HL-60/S4 treated with phorbol 12-myristate 13-acetate at 8.2 ng/mL for 4 days and 3 days (cell line): ENCODE data around the gene GOLGA3.
"Not testable (repeated sequence)": the region's sequence is repeated elsewhere in the genome, so short reads cannot be mapped to it uniquely, and the experiment has no call there.

ENCODE experiments used
- in situ Hi-C: fragments of 300-500 bp; cut with MboI; formaldehyde crosslinking; loops from 2 replicates; pipeline ENCODE4 v1.15.0; 2022; ENCODE audit warnings: low sequenced_read_pairs

GOLGA3 gene

DNA sequence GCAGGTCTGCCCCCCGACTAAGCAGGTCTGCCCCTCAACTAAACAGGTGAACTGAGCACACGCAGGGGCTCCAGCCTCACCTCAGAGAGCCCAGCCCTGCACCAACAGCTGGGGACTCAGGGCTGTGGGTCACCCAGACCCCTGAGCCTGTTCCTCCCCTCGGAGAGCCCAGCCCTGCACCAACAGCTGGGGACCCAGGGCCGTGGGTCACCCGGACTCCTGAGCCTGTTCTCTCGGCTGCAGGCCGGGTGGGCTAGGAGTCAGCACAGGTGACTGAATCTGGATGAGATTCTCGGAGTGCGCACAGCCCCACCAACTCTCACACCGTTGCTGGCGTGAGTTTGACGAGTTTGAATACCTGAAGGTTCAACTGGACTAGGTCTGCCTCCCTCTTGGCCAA is 46.7 kb downstream of the GOLGA3 start:
- in situ Hi-C loops, result no loop called here

DNA sequence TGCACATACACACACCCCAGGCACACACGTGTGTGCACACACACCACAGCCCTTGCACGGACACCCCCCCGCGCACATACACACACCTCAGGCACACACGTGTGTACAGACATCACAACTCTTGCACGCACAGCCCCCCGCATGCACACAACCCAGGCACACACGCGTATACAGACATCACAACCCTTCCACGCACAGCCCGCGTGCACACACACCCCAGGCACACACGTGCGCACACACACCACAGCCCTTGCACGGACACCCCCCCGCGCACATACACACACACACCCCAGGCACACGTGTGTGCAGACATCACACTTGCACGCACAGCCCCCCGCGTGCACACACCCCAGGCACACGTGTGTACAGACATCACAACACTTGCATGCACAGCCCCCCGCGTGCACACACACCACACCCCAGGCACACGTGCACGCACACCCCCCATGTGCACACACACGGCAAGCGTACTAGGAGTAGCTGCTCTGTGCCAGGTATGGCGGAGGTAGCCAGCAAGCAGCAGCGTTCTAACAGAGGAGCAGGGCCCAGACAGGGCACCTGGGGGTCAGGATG is 48.8 kb downstream of the GOLGA3 start:
- in situ Hi-C loops, result no loop called here

DNA sequence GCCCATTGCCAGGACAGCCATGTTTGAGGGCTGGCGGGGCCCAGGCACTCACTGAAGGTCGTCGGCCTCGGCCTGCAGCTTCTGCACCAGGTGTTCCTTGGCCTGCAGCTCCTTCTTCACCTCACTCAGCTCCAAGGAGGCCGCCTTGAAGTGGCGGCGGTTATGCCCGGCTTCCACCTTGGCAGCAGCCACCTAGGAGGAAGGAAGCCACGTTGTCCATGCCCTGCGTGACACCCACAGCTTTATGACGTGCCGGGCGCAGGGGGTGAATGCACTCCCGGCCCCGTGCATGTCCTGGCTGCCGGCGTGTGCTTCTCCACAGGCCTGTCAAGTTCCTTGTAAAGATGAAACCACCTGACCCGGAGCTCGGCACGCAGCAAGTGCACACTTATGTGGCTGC is 51.1 kb downstream of the GOLGA3 start:
- in situ Hi-C loops, result no loop called here

DNA sequence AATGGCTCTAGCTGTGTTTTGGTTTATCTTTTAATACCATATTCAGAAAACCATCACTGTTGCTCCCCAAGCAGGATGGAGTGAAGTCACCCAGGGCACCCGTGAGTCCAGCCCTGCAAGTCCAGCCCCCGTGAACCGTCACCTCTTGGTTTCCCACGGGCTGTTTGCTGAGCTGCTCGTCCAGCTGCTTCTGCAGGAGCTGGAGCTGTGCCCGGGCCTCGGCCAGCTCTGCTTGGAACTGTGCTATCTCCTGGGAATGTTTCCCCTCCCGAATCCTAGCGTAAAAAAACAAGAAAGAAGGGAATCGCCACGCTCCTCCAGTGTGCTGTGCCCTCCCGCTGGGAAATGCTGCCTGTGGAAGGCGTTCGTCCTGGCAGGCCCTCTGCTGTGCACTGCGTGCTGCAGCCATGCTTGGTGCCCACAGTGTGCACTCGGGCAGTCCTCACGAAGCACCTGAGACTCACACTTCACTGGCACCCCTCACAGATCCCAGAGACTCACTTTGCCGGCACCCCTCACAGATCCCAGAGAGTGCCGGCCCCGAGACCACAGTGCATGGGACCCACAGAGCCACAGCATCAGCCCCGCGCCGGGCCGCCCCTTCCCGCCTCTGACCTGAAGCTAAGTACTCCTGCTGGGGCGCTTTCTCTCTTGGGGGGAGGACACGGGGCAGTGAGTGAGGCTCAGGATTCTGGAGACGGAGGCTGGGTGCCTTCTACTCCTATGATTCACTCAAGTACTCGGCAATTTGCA is 51.7 kb downstream of the GOLGA3 start:
- in situ Hi-C loops, result no loop called here

DNA sequence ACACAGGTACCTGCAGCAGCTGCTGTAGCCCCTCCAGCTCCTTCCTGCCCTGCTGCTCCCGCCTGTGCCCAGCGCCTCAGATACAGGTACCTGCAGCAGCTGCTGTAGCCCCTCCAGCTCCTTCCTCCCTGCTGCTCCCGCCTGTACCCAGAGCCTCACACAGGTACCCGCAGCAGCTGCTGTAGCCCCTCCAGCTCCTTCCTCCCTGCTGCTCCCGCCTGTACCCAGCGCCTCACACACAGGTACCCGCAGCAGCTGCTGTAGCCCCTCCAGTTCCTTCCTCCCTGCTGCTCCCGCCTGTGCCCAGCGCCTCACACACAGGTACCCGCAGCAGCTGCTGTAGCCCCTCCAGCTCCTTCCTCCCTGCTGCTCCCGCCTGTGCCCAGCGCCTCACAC is 52.4 kb downstream of the GOLGA3 start:
- in situ Hi-C loops, result not testable (repeated sequence)

DNA sequence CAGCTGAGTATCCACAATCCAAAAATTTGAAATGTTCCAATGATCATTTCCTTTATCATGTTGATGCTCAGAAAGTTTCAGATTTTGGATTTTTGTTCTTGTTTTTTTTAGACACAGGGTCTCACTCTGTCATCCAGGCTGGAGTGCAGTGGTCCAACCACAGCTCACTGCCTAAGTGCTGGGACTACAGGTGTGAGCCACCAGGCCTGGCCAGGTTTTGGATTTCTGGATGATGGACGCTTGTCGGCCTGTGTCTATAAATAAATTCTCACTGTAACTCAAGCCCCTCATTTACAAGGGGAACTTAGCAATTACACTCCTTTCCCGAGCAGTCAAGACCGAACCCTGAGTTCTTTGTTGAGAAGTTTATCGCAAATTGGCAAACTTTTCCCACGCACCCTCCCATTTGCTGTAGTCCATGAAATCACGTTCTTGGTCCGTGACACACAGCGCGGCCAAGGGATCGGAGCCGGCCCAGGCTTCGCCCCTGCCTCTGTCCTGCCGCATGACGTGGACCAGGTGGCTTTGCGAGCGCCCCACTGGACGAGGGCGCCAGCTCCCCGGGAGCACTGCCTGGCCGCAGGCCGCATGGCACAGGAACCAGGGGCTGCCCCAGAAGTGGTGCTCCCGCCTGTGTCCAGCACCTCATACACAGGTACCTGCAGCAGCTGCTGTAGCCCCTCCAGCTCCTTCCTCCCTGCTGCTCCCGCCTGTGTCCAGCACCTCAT is 53.0 kb downstream of the GOLGA3 start:
- in situ Hi-C loops, result no loop called here

DNA sequence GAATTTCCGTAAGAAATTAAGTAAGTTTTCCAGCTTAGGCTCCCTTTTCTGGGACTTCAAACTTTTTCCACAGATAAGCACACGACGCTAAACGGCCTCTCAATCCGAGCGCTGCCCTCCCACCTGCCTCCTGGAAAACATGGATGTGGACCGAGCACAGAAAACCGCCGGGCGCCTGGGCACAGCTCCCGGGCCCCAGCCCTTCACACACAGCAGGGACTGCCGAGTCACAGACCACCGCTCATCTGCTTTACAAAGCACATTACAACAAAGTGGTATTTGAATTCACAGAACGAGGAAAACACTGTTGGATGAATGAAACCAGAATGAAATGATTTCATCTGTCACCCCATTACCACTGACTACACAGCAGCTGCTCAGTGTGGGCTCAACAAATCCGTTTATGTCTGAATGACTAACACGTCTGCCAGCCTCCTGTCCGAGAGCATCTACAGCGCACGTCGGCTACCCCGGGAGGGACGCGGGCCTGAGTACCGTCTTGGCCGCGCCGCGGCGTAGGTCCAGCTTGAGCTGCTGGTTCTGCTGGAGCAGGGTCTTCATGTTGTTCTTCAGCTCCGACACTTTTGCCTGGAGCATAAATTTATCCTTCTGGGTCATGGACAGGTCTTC is 53.9 kb downstream of the GOLGA3 start:
- in situ Hi-C loops, result no loop called here

DNA sequence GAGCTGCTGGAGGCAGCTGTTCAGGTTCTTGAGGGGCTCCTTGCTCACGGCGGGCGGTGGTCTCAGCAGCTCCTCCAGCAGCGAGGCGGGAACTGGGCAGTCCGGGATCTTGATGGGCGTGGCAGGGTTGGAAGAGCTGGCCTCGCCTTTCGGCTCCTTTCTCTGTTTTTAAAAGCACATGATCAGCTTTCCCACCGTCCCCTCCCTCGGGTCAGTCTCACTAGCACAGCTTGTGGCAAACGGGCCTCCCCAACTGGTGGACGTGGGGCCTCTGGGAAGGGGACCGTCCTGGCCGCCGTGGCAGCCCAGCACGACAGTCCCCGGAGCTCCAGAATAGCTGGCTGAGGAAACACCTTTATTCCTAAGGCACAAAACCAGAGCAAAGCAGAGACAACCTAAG is 54.5 kb downstream of the GOLGA3 start:
- in situ Hi-C loops, result no loop called here

DNA sequence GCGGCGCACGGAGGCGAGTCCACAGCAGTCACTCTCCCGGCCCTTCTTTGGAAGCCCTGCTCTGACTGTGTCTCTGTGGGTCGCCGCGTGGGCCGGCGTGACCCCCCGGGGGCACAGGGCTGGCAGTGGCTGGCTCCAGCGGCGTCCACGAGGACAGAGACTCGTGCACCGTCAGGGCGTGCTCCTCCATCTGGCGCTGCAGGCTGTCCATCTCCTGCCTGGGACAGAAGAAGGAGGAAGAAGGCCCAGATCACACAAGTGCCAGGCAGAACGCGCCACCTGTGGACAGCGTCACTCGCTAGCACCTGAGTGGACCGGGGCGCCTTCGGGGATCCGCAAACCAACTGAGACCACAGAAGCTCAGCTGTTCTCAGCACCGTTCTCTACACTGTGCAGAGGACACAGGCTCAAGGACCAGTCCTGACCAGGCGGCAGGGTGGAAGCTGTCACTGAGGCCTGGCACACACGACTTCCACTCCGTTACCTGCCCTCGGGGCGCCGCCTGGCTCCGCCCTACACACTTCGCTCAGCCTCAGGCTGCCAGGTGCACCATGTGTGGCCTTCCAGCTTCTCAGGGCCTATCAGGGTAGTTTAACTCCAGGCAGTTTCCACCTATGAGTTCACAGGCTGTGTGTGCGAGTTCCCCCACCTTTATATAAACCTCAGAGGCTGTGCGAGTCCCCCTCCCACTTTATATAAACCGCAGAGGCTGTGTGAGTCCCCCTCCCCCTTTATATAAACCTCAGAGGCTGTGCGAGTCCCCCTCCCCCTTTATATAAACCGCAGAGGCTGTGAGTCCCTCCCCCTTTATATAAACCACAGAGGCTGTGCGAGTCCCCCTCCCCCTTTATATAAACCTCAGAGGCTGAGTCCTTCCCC is 55.4 kb downstream of the GOLGA3 start:
- in situ Hi-C loops, result no loop called here

DNA sequence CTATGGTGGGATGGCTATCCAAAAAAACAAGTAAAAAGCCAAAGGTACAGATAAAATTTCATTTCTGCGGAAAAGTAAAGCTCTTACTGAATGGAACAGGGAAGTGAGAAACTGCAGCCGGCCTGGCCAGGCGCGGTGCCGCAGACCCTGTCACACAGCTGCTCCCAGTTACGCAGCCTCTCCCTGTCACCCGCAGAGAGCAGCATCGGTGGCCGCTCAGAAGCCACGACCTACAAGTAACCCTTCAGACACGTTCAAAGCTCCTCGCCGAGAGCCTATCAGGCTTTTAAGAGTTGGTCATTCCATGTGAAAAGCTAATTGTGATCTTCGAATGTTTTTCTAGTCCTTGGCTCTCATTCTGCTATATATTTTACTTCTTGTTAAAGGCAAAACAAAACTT is 56.1 kb downstream of the GOLGA3 start:
- in situ Hi-C loops, result no loop called here

DNA sequence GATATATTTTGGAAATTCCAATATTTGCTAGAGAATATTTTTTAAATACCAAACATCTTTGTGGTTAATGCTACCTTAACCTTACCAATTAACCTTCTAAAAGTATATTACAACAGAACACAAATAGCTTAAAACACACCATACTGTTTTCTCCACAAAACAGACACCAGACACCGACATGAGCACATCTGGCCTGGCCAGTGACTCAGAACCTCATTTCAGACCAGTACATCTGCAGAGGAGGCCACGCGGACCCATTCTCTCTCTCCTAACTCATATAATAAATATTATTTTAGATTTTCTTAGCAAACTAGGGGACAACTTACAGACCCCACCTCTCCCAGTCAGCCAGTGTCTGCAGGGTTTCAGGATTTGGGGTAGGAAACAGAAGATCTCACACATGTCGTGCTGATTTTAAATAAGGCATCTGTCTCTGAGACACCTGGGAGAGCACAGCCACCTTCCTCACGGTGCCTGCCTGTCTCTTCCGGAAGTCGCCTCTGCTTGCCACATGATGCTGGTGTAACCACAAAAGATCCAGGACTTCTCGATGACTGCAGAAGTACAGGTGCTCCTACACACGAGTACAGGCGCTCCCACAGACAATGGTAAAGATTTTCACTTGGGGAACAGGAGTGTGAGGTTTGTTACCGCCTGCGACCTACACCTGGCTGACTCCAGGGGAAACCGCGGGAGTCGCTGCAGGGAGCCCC is 57.4 kb downstream of the GOLGA3 start:
- in situ Hi-C loops, result no loop called here

DNA sequence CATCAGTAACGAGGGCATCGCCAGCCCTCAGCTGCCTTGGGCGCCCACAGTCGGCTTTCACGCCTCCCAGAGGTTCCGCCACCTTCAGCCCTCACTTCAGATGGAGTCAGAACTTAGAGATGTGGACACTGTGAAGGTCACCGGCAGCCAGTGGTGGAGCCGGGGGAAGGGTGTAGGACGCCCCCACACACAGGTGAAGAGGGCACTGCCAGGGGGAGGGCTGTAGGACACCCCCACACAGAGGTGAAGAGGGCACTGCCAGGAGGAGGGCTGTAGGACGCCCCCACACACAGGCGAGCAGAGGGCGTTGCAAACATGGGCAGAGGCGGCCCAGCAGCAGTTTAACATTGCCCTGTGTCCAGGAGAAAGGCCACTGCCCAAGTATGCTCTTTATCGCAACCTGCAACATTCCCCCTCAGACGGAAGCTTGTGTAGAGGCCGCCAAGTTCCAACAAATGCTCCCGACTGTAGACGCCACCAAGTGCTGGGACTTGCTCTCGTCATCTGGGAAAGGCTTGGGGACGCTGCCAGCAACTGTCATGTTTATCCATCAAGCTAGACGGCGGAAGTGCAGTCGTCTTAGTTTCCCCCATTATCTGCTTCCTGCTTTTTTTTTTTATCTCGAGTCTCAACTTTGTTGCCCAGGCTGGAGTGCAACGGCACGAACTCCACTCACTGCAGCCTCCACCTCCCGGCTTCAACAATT is 62.1 kb downstream of the GOLGA3 start:
- in situ Hi-C loops, result no loop called here

DNA sequence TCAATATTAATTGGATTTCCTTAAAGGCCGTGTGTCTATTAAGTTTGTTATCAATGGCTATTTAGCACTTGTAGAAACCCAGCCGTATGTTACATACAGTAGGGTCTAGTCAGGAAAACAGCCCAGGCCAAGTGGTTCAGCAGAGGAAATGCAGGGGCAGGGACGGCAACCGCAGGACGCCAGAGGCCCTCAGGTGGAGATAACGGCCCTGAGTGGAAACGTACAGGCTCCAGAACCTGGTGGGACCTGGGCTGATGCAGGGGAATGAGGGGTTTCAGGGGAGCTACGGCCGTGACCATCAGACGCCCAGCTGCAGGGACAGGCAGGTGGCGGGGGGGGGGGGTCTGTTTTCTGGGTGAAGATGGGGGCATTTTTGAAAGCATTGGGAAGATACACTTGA is 63.3 kb downstream of the GOLGA3 start:
- in situ Hi-C loops, result no loop called here

DNA sequence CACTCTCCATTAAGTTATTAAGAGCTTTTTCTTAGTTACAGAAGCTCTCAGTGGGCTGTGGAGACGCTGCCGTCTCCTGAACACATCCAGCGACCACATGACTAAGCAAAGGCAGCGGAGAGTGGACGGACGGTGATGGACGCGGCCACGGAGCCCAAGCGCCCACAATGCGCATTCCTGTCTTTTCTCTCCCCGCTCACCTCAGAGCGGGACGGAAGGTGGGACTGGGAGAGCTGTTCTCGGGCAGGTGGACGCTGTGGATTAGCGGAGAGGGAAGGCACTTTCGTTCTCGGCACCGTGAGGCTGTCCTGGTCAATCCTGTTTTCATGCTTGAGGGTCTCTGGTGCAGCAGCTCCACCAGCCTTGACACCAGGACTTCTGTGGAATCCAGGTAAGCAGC is 64.4 kb downstream of the GOLGA3 start:
- in situ Hi-C loops, result no loop called here

DNA sequence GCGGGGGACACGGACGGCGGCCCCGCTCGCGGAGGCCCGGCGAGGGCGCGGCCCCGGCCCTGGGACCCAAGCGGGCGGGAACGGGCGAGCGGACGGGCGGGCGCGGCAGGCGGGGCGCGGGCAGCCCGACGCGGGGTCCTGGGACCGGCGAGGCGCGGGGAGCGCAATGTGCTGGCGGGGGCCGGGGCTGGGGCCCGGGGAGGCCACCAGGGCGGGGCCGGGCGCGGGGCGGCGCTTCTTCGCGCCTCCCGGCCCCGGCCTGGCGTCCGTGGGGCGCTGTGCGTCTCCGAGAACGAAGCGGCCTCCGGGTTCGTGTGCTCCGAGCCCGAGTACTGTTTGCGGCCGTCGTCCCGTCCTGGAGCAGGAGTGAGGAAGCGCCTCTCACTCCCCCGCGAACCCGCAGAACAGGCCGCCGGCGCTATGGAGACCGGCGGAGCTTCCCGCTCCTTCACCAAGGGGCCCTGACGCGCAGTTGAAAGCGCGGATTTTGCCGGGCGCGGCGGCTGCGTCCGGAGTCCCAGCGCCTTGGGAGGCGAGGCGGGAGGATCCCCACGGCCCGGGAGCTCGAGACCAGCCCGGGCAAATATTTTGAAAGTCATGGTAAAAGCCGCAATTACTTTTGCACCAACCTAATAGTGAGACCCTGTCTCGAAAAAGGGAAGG is 66.6 kb downstream of the GOLGA3 start:
- in situ Hi-C loops, result no loop called here

DNA sequence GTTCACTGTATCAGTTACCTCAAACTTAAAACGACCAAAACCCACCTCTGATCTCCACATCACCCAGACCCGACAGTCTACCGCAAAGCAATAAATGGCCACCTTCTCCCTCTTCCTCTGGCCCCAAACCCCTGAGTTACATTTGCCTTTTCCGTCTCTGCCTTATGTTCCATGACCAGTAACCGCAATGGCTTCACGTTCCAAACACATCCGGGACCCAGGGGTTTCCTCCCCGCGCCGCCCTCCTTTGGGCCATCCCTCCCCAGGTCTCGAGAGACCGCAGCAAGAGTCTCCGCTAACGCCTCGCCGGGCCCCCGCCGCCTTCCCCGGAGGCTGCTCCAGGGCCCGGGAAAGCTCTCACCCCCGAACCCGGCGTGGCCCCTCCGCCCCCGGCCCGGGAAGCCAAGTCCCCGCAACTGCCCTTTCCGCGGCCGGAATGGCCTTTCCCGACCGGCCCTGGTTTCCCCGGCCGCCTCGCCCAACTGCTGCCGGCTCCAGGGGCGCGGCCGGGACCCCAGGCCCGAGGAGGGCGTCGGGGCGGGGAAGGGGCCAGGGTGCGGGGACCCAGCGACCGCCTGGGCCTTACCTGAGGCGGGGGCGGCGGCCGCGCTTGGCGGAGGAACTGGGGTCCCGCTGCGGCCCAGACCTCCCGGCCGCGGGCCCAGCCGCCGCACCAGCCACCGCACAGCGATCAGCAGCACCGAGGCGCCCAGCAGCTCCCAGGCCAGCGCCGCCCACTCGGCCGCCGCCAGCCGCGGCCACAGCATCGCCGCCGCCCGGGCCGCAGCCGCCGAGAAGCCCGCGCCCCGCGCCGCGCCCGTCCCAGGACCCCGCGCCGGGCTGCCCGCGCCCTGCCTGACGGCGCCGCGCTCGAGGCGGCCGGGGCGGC is 67.4 kb downstream of the GOLGA3 start, which contains the start of gene ANKLE2:
ANKLE2 (minus strand) TSS at position 801 of the 889 bp plus-strand sequence; CDS start at position 767, 34 bp downstream.
- in situ Hi-C loops, result no loop called here

DNA sequence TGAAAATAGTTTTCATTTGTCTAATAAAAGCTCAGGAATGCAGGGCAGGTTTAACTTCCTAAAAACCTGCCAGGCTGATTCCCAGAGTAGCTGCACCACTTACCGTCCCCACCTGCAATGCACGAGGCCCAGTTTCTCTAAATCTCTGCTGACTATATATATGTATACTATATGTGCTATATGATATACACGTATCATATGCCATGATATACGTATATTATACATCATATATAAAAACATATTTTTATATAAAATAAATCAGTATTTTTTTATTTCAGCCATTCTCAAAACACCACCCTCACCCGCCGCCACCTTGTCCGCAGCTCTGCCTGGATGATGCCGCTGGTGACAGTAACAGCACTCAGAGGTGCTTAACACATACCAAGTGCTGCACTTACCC is 69.3 kb downstream of the GOLGA3 start:
- in situ Hi-C loops, result no loop called here

DNA sequence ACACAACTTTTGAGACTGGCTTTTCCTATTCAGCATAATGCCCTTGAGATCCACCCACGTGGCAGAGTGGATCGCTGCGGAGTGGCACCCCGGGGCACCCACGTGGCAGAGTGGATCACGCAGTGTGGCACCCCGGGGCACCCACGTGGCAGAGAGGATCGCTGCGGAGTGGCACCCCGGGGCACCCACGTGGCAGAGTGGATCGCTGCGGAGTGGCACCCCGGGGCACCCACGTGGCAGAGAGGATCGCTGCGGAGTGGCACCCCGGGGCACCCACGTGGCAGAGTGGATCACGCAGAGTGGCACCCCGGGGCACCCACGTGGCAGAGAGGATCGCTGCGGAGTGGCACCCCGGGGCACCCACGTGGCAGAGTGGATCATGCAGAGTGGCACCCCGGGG is 69.8 kb downstream of the GOLGA3 start:
- in situ Hi-C loops, result not testable (repeated sequence)
